HG02981 (cell line): Measurements from ENCODE around the gene CD180.

ENCODE experiments used
- ATAC-seq: cut with Tn5 transposase; IDR thresholded peaks from one replicate; pipeline ENCODE4 v1.9.1; 2021; ENCODE audit warnings: mild to moderate bottlenecking, moderate library complexity; ENCODE audit not compliant: unreplicated experiment

CD180 gene

DNA sequence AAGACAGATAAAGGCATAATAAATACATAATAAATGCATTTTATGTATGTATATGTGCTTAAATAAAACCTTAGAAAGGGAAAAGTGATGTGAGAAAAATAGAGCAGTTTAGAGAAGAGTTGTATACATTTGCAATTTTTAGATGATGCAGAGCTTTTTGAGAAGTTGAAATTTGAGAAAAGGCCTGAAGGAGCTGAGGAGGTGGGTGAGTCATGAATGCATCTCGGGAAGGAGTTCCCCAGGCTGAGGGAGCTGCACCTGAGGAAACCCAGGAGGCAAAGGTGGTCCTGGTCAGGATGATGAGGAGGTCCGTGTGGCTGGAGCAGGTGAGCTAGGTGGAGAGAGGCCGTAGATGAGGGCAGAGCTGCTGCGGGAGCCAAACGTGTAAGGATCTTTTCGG is 17.4 kb upstream of the CD180 start:
- ATAC-seq: no peak

- ATAC-seq: no peak
Observed at GRCh38 chr5:67211926-67212325, 15.3 kb upstream of the CD180 start.

GRCh38 chr5:67209141-67209771 is 12.7 kb upstream of the CD180 start:
- ATAC-seq: no peak

GRCh38 chr5:67208403-67208802 is 11.8 kb upstream of the CD180 start:
- no peak for ATAC-seq

DNA sequence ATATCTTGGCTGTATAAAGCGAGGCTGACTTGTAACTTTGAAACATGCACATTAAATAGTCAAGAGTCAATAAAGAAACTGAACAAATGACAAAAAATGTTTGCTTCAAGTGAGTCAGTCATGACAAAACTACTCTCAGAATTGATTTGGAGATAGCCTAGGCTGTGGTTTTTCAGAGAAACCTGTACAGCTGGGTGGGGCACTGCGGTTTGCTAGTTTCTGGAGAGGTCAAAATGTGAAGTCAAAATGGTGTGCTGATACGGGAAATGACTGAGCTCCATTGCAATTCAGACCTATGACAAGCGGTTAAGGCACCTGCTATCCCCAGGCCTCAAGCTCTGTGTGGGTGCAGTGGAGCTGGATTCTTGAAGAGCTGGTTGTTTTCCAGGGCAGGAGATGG is 10.3 kb upstream of the CD180 start:
- peak; percentile 85 for ATAC-seq

- ATAC-seq: no peak
Observed at GRCh38 chr5:67206461-67206860, 9.9 kb upstream of the CD180 start.

GRCh38 chr5:67205981-67206380 is 9.4 kb upstream of the CD180 start:
- no peak for ATAC-seq

DNA sequence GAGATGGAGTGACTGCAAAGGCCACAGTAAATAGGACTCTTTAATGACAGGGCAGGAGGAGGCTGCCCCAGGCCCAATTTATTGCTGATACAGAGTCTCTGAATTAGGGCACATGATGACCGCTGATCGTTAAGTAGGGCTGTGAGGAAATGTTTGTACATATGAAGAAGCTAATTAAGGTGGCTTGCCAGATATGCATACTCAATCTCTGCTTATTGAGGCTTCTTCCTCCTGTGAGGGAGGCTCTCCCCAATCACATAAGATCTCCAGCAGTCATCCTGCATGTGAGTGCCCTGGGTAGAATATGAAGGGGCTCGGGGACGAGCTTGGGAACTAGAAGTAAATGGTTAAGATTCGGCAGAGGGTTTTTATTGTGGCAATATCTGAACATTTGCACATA is 8.2 kb upstream of the CD180 start:
- no peak for ATAC-seq

GRCh38 chr5:67203701-67204074 is 7.1 kb upstream of the CD180 start:
- ATAC-seq: no peak

- no peak for ATAC-seq
Observed at GRCh38 chr5:67202828-67203227, 6.2 kb upstream of the CD180 start.

GRCh38 chr5:67201897-67202549 is 5.4 kb upstream of the CD180 start:
- ATAC-seq: no peak

DNA sequence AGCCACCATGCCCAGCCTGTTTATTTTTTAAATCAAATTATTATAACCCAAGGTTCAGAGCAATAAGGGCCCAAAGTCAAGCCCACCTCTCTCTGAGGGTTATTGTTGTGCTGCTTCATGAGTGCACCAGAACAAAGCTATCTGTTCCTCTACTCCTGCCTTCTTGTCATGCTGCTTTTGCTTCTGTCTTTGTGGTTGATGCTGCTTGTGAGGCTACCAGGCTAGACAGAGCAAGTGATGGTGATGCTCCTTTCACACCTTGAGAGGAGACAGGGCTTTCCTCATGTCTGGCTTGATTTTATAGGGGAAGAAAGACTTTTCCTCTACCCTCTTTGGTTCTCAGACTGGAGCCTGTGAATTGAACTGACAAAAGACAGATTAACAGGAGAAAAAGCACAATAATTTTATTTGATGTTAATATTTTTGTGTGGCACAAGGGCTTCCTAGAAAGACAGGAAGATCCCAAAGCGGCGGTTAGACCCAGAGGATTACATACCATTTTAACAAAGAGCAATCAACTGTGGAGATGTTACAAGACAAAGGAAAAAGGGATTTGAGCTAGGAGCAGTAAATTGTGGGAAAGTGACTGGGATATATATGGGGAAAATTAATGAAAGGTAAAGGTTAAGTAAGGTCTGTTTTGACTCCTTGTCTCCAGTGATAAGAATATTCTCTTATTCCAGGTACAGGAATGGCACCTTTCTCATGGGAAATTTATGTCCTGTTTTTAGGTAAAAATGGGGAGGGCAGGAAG is 4.4 kb upstream of the CD180 start:
- ATAC-seq: no peak

- ATAC-seq: no peak
Observed at GRCh38 chr5:67199859-67200258, 3.3 kb upstream of the CD180 start.

DNA sequence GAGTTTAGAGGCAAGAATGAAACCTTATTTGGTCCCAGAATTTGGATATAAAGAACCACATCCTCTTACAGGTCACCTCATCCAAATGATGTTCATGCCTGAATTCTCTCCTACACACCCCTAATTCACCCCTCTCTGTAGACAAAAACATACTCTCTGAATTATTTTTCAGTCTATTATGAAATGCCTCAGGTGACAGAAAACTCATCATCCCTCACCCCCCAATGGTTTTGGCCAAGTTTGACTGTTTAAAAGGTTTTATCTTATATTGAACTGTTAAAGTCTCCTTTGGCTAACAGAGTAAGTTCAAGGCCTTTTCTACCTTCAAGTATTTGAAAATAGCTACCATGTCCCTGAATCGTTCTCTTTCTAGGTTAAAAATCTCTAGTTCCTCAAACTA is 2.3 kb upstream of the CD180 start:
- no peak for ATAC-seq

DNA sequence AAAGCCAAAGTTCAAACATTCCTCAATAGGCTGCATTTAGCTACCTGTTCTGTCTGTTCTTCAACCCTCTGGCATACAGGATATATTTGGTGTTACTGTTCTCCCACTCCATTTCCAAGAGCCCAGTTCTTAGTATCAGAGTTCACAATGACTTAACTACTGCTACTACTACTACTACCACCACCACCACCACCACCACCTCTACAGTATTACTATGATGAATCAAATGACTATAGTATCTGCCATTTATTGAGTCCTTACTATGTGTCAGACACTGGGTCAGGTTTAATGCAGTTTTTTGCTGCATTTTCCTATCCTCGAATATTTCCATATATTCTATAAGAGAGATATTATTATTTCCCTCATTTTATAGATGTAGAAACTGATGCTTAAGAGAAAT is 937 bp upstream of the CD180 start:
- ATAC-seq: no peak

GRCh38 chr5:67195406-67196275 is 958 bp downstream of the CD180 start:
- no peak for ATAC-seq

DNA sequence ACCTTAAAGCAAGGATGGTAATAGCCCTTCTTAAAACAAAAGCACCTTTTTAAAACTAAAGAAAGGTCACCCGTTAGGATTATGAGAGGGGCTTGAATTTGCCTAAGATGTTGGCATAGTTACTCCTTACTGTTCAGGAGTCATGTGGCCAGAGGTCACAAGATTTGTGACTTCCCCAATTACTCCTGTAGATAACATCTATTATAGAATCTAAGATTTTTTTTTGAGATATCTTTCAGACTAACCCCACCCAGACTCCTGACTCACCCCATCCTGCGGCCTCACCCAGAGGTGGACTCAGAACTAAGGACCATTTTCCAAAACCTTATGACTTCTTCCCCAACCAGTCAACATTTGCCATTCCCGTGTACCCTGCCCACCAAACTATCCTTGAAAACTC is 2.4 kb downstream of the CD180 start:
- no peak for ATAC-seq

DNA sequence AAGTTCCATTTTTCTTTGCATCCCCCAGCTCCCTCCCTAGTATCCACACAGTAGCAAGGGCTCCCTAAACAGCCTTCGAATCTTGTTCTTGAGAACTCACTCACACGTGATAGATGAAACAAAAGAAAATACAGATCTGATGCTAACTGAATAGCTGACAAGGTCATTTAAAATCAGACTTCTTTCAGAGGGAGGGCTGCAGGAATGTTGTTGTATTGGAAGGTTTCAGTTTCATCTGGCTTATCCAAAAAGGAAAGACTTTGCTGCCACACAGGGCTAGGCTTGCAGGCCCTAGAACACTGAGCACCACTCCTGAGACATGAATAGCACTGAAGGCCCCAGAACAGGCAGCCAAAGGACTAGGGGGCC is 3.2 kb downstream of the CD180 start:
- ATAC-seq: no peak

GRCh38 chr5:67192719-67193438 is 3.7 kb downstream of the CD180 start:
- no peak for ATAC-seq

GRCh38 chr5:67190861-67191260 is 5.7 kb downstream of the CD180 start:
- ATAC-seq: no peak

DNA sequence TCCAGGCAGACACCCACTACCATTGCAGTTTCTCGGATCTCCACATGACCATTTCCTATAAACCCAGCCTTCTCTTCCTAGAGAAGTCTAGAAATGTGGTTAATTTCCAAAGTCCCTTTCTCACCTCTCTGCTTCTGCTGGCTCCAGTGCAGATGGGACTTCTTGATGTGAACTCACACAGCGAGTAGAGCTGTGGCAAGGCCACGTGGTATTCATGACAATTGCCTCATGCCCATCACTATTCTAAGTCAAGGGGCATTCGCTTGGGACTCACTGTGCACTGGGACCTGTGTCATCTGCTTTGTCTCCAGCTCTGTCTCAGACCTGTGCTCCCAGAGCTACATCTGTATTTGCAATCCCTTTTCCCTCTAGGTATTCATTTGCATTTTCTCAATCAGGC is 6.2 kb downstream of the CD180 start:
- no peak for ATAC-seq
